GM12891 (cell line): Measurements from ENCODE around the gene YRDC.

Experiments
- DNase-seq: peaks from one replicate; pipeline ENCODE4 v3.0.0; 2011; ENCODE audit warnings: low spot score; ENCODE audit not compliant: insufficient read length
- FAIRE-seq: peaks from 2 replicates; lab custom pipeline; 2011; peaks lifted over from hg19 to GRCh38; lab: Jason Lieb, UNC
- PAX5 ChIP-seq: IDR thresholded peaks from 2 replicates; pipeline ENCODE4 v1.6.1; 2011; ENCODE audit warnings: low read length, moderate library complexity, mild to moderate bottlenecking; ENCODE audit not compliant: insufficient read depth, severe bottlenecking
- POLR2A ChIP-seq: IDR thresholded peaks from 2 replicates; pipeline ENCODE4 v1.6.1; 2011; ENCODE audit warnings: low read depth, low read length, control low read depth
- POLR2AphosphoS5 ChIP-seq: IDR thresholded peaks from 2 replicates; pipeline ENCODE4 v1.6.1; 2011; ENCODE audit warnings: low read depth, low read length, control low read depth
- POU2F2 ChIP-seq: IDR thresholded peaks from 2 replicates; pipeline ENCODE4 v1.6.1; 2011; ENCODE audit warnings: low read depth, mild to moderate bottlenecking, control low read depth, low read length, moderate library complexity
- SPI1 ChIP-seq: IDR thresholded peaks from 2 replicates; pipeline ENCODE4 v1.6.1; 2011; ENCODE audit warnings: low read depth, low read length, control low read depth
- TAF1 ChIP-seq: IDR thresholded peaks from 2 replicates; pipeline ENCODE4 v1.6.1; 2011; ENCODE audit warnings: low read depth, low read length, control low read depth

YRDC gene

DNA sequence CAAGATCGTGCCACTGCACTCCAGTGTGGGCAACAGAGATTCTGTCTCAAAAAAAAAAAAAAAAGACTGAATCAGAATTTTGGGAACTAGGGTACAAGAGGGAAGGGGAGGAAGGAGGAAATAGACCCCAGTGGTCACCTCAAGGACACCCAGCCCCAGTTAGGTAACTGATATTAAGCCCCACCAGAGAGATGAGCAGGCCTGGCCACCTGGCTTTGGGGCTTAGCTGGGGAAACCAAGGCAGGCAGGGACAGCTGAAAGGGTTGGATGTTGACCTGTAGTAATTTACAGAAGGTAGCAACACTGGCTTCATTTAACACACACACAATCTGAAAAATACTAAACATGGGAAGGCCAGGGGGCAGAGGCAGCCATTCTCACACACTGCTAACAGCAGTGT, 5.6 kb downstream of the YRDC start:
- TF ChIP-seq POLR2AphosphoS5 = peak; percentile 51; the same call in 1 of the 2 replicates
- no peak for TF ChIP-seq TAF1
- FAIRE-seq (no peak), DNase-seq (no peak)

DNA sequence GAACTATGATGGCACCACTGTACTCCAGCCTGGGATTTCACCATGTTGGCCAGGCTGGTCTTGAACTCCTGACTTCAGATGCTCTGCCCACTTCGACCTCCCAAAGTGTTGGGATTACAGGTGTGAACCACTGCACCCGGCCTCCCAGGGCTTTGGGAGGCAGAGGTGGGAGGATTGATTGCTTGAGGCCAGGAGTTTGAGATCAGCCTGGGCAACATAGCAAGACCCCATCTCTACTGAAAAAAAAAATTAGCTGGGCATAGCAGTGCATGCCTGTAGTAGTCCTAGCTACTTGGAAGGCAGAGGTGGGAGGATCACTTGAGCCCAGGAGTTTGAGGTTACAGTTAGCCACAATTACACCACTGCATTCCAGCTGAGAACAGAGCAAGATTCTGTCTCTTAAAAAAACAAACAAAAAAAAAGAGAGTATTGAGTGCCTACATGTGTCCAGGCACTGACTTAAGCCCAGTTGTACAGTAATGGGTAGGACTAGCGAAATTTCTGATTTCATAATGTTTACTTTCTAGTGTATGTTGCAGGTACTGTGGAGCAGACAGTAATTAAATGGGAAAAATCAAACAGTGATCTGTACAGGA, 10.2 kb downstream of the YRDC start:
- FAIRE-seq (no peak), DNase-seq (no peak)
- TF ChIP-seq SPI1 (no peak), POLR2A (no peak), PAX5 (no peak), TAF1 (no peak), POU2F2 (no peak), POLR2AphosphoS5 (no peak)

DNA sequence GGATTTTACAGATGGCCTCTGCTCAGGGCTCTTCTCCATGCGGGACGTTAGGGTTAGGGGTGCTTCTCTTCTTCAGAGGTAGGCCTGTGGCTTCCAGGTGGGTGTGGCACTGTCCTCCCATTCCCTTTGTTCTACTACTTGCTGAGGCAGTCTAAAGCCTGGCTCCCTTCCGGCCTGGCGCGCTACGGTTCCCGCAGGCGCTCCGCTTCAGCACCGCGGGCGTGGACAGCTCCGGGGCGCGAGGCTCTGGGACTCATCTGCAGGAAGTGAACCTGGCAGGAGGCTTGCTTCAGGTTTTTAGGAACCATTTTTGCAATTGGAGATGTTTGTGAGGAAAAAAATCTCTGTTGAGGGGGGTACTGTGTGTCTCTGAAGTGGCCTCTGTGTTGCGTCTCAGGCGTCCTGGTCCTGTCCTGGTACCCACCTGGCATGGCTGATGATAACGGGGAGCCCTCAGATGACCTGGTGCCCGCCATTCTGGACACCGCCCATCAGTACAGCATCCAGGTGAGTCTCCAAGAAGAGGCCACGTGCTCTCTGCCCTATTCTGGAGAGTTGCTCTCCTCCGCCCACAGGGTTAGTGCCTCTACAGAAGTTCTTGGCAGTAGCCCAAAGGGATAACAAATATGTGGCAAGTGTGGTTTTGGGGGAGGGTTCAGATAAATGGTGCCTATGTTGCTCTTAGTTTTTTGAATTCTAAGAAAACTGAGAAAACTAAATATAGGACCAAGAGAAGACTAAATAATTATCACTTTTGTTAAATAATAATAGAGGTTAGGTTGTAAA, 12.5 kb downstream of the YRDC start:
- FAIRE-seq = peak; percentile 61
- DNase-seq = peak; percentile 42
- TF ChIP-seq POU2F2 (no peak), SPI1 (no peak), POLR2AphosphoS5 (no peak), PAX5 (no peak), POLR2A (no peak), TAF1 (no peak)

DNA sequence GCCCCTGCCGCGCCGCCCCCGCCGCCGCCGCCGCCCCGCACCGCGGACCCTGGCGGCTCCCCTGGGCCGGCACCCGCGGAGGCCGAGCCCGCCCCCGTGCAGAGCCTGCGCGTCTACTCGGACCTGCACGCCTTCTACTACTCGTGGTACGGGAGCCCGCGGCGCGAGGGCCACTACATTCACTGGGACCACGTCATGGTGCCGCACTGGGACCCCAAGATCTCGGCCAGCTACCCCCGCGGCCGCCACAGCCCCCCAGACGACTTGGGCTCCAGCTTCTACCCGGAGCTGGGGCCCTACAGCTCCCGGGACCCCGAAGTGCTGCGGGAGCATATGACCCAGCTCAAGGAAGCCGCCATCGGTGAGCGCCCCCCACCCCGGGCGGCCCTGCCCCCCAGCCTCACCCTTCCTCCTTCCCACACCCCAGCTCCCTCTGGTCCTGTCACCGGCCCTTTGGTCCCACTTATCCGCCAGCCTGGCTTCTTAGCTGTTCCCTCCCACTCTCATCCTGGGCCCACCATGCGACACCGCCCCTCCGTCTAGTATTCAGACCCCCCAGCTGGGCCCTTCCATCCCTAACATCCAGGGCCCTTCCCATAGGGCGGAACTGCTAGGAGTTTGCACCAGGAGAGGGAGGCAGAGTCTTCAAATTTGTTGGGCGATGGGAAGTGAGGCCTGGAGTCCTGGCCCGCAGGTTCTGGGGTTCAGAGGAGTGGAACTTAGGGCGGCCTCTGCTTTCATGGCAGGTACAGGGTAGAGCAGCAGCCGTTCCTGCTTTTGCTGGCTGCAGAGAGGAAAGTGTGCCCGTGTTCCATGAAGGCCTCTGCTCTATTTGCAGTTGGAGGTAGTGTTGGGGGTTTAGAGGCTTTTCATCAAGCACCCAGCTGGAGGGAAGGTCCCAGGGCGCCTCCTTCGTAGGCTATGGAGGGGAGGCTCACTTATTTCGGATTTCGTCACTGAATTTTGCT, 13.4 kb downstream of the YRDC start:
- TF ChIP-seq PAX5 (no peak), TAF1 (no peak), POLR2A (no peak), POU2F2 (no peak), SPI1 (no peak)
- DNase-seq (no peak), FAIRE-seq (no peak)

DNA sequence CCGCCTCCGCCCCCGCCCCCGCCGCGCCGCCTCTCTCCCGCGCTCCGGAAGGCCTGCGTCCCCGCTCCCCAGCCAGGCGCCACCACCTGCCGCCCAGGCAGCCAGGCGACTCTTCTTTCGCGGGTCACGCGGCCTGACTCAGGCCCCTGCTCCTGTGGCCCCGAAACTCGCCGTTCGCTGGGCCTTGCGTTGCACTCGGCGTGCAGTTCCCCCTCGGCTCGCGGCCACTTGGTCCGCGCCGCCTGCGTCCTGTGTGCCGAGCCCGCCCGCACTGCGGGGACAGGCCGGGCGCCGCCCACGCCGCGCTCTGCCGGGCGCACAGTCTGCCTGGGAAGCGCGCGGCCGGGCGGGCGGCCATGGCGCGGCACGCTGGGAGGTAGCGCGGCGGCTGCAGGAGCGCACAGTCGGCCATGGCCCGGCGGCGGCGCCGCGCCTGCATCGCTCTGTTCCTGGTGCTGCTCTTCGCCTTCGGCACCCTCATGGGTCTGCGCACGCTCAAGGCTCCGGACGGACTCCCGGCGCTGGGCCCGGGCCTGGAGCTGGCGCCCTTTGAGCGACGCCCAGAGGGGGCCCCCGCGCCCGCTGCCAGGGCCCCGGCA, 14.1 kb downstream of the YRDC start, which contains the start of gene MANEAL:
TSS of gene MANEAL (plus strand) at position 75 of the 599 bp plus-strand sequence. CDS start at position 411, 336 bp downstream.
- FAIRE-seq (peak; percentile 94), DNase-seq (peak; percentile 72)
- TF ChIP-seq SPI1 (no peak), TAF1 (no peak), POLR2AphosphoS5 (no peak), POU2F2 (no peak), POLR2A (no peak), PAX5 (no peak)

DNA sequence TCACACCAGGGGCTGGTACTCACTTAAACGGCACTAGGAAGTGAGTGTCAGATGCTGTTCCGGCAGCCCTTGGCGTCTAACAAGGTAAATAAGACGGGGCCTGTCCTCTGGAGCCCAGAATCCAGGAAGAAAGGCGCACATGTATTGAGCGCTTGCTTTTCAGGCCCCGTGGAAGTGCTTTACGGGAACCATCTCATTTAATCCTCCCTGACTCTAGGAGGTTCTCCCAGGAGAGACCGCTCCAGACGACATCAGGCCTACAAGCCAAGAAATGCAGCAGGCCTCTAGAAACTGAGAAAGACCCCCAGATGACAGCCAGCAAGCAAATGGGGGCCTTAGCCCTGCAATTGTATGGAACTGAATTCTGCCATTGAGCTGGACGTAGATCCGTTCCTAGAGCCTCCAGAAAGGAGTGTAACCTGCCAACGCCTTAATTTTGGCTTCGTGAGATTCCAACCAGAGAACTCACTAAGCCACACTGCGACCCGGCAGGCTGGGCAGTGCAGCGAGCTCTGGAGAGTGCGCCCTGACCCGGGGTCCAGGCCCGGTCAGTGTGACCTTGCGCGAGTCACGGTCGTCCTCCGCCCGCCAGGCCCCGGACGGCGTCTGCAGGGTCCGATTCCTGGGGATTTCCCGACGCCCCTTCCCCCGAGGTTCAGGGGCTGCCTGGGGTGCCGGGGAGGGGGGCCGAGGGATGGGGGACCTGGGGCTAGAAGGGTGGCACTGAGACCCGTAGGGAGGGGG, 14.9 kb downstream of the YRDC start:
- no peak for FAIRE-seq
- no peak for DNase-seq
- no peak for TF ChIP-seq POLR2A
- TF ChIP-seq PAX5 = no peak
- TF ChIP-seq SPI1 = no peak
- TF ChIP-seq POLR2AphosphoS5 = no peak
- TF ChIP-seq TAF1 = no peak
- TF ChIP-seq POU2F2 = no peak

DNA sequence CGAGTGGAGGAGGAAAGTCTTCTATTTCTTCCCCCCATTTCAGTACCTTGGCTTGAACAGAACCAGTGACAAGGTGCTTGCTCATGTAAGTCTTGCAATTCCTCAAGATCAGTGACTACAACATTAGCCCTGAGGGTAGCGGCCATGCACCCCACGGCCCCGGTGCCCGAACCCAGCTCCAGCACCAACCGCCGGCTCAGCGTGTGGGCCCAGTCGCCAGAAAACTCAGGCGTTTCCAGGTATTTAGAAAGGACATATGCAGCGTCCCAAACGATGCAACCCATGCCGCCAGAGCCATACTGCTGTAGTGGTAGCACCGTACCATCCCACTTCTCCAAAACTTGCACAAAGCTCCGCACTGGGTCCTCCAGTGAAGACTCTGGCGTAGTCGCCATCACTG, 25.5 kb downstream of the YRDC start:
- FAIRE-seq = no peak
- DNase-seq = no peak
- TF ChIP-seq POLR2A = no peak
- no peak for TF ChIP-seq POLR2AphosphoS5
- TF ChIP-seq TAF1 = no peak
- no peak for TF ChIP-seq PAX5
- TF ChIP-seq POU2F2 = no peak
- TF ChIP-seq SPI1 = no peak

DNA sequence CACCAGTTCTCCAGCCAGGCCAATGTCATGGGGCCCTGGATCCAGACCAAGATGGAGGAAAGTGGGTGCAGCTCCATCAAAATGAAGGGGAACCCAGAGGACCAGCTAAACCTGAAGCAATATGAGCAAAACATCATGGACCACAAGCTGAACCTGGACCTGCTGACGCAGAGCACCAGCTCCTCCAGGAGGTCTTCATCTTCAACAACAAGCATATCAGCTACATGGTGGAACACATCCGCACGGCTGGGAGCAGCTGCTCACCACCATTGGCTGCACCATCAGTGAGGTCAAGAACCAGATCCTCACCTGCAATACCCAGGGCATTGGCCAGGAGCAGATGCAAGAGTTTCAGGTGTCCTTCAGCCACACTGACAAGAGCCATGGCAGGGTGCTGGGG, 29.4 kb downstream of the YRDC start:
- TF ChIP-seq PAX5 (no peak), POLR2AphosphoS5 (no peak), POLR2A (no peak), SPI1 (no peak)
- FAIRE-seq = no peak
- DNase-seq = no peak
